GM18499 (cell line): Measurements from ENCODE around the gene CHAMP1.

Source experiments
- ATAC-seq: cut with Tn5 transposase; IDR thresholded peaks from one replicate; pipeline ENCODE4 v1.9.1; 2021; ENCODE audit warnings: moderate number of reproducible peaks; ENCODE audit not compliant: insufficient read depth, unreplicated experiment

The CHAMP1 gene

DNA sequence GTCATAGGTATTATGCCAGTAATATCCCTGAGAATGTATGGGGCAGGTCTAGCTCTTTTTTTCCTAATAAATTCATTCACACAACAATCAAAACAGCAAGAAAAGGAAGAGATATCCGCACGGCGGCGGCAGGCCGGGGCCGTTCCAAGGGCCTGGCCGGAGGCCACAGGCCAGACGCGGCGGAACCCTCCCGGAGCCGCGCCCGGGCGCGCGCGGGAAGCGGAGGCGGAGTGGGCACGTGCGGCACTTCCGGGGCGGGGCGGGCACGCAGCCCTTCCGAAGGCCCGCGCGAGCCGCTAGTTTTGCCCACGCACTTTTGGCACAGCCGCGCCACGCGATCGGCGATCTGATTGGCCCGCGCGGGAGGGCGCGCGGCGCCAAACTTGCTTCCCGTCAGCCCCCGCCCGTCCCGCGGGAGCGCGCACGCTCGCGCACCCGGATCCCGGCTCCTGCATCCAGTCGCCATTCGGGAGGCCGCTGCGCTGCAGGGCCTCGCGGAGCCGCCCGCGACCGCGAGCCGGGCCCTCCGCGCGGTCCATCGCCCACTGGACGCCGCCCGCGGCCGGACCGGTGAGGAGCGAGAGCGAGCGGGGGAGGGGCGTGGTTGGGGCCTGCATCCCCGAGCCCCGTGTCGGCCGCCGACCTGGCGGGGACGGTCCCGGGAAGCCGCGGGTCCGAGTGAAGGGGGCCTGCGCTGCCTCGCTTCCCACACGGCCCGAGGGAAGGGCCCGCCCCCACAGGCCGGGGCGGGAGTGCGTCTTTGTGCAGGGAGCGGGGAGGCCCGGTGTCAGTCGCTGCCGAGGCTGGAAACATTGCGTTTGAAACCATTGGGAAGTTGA lies at the start of gene CHAMP1:
CHAMP1 (plus strand) TSS at position 430 of the 839 bp plus-strand sequence. CDS start 9,340 bp downstream, outside the sequence.
- ATAC-seq = peak; percentile 45

- no peak for ATAC-seq
These were observed 49.3 kb upstream of the CHAMP1 start for GRCh38 chr13:114264886-114265611.

GRCh38 chr13:114266241-114266640 lies 48.1 kb upstream of the CHAMP1 start:
- ATAC-seq = no peak

- no peak for ATAC-seq
These were observed 45.7 kb upstream of the CHAMP1 start for GRCh38 chr13:114268344-114269280.

- ATAC-seq = no peak
These were observed 45.0 kb upstream of the CHAMP1 start for GRCh38 chr13:114269281-114269770.

DNA sequence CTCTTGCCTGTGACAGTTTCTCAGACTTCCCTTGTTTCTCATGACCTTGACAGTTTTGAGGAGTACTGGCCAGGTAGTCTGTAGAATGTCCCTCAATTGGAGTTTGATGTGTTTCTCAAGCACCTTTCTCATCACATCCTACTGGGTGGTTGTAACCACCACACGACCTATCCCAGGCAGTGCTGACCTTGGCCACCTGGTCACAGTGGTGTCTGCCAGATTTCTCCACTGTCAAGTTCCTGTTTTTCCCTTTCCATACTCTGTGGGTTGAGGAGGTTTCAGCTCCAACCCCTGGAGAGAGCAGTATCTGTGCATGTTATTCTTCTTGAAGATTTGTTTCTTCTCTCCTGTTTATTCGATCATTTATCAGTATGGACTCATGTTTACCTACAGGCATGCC lies 41.3 kb upstream of the CHAMP1 start:
- ATAC-seq = no peak

GRCh38 chr13:114275304-114275703 lies 39.0 kb upstream of the CHAMP1 start:
- no peak for ATAC-seq

GRCh38 chr13:114279146-114279545 lies 35.2 kb upstream of the CHAMP1 start:
- ATAC-seq = no peak

GRCh38 chr13:114279758-114280355 lies 34.4 kb upstream of the CHAMP1 start:
- ATAC-seq = no peak

DNA sequence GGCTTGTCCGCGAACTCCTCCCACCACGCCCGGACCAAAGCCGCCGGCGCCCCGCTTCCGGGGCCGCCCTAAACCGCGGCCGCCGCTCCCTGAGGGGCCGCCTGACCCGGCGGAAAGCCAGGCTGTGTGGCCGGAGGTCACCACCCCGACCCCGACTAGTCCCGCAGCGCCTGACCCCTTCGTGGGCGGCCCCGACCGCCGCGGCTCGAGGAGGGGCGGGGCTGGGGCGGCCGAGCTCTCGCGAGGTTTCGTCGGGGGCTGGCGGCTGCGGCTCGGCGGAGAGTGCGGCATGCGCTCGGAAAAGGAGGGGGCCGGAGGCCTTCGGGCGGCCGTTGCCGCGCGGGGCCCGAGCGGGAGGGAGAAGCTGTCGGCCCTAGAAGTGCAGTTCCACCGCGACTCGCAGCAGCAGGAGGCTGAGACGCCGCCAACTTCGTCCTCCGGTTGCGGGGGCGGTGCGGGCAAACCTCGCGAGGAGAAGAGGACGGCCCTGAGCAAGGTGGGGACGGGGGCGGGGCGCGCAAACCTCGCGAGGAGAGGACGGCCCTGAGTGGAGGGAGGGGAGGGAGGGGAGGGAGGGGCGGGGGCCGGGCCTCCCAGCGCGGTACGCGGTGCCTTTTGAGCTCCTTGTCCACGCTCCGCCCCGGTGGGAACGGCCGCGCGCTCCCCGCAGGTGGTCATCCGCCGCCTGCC lies 32.8 kb upstream of the CHAMP1 start, which contains the start of gene UPF3A:
UPF3A (plus strand) TSS at position 251 of the 690 bp plus-strand sequence; CDS start at position 290, 39 bp downstream.
- no peak for ATAC-seq

DNA sequence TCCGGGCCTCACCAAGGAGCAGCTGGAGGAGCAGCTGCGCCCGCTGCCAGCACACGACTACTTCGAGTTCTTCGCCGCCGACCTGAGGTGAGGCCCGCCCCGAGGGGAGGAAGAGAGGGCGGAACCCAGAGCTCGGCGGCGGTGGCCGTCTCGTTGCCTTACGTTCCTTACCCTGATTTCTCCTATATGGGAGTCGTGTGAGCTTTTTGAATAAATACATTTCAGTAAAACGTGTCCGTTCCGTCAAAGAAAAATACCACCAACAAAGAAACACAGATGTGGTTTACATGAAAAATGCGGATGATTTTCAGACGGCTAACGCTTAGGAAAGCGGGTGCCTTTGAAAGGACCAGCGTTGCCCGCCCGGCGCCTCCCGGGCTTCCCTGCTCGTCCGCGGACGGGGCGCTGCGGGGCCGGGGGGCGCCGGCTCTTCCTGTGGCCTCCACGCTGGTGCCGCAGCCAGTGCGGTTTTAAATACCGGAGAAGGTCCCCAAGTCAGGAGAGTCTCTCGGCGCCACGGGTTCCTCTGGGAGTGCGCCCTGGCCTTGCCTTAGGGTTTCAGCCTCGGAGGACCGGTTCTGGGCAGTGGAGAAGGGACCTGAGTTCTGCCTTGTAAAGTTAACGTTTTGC lies 32.1 kb upstream of the CHAMP1 start:
- ATAC-seq = no peak

DNA sequence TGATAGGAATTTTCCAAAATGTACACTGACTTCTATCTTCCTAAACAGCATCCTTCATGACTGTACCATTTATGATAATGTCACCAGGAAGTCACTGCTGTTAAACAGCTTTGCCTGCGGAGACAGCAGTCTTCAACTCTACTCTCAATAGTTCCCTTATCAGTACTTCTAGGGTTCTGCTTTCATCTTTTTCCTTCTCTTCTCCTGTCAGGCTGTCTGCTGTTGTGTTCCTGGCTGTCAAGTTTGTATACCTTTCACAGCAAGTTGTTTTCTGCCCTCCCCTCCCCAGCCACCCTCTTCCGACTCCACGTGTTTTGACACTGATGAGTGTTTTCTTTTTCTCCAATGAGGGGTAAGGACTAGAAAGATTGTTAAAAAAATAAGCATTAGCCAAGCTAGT lies 30.7 kb upstream of the CHAMP1 start:
- no peak for ATAC-seq

- ATAC-seq = no peak
These were observed 29.6 kb upstream of the CHAMP1 start for GRCh38 chr13:114284680-114285079.

DNA sequence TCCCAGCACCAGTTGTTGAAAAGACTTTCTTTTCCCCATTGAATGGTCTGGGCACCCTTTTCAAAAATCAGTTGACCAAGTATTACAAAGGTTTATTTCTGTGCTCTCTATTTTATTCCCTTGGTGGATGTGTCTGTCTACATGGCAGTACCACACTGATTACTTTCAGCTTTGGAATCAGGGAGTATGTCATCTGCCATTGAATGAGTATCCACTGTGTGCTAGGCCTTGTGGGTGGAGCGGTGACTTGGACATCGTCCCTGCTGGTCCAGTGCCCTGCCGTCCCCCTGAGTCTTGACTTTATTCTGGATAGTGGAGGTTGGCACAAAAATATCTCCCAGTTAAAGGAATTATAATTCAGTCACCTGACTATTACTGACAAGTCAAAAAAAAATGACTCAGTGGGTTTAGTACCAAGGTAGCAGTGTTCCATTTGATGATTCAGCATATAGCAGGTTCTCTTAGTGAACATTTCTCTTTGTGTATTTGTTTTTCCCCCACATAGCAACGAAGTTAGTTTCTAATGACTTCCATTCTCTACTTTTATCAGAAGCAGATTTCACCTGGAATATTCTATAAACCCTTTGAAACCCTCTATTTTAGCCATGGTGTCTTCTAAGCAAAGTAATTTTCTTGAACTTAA lies 29.0 kb upstream of the CHAMP1 start:
- ATAC-seq = no peak

DNA sequence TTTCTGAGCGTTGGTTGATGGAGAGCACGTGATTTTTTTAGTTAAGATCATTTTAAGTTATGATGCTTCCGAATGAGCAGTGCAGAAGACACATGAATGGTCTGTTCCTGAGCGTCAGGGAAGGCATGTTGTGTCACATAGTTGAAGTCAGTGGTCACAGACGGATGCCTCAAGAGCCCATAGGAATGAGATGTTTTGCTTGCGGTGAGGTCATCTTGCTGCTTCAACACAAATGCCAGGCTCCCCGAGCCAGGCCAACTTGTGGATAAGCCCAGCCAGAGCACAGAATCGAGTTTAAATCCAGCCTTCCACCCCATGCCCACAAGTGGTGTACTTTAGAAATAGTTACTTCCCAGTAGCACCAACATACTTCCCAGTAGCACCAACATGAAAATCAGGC lies 27.5 kb upstream of the CHAMP1 start:
- no peak for ATAC-seq

- no peak for ATAC-seq
These were observed 26.1 kb upstream of the CHAMP1 start for GRCh38 chr13:114288157-114288591.

DNA sequence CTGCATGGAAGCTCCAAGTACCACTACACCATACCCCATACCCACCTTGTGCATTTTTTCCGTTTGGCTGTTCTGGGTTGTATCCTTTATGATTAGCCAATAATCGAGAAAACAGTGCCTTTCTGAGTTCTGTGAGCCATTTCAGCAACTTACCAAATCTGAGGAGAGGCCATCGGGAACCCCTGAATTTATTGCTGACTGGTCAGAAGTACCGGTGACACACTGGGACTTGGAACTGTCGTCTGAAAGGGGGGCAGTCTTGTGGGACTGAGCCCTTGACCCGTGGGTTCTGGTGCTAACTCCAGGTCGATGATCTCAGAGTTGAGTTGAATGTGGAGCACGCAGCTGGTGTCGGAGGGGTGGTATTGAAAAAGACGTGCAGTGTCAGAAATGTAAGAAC lies 17.9 kb upstream of the CHAMP1 start:
- no peak for ATAC-seq

DNA sequence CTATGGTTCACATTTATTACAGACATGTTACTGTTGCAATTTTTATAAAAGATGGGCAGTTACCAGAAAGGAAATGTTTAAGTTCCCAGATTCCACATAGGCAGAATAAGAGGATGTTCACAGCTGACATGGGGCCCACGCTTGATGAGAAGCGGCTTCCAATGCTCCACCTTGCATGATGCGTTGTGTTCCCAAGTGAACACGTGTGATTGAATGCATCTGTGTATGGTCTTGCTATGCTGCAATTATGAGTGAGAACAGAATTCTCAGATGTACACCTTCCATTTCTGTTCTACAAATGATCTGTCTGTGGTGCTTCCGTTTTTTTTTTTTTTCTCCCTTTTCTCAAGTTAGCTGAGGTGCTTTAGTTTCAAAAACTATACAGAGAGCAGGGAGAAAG lies 17.4 kb upstream of the CHAMP1 start:
- no peak for ATAC-seq
